GM23248 (cell line): Measurements from ENCODE around the gene RUBCNL. TPM values are rescaled to one million over a fixed set of nuclear protein-coding genes. Genes with fewer than 3 reads are reported as not detected.

ENCODE experiments used
- DNase-seq: peaks from one replicate; pipeline ENCODE4 v3.0.0-alpha.2; 2015
- H2AFZ ChIP-seq: fragments of 200-600 bp; sonication (generic); 2 replicates; pipeline ENCODE4 v1.6.1; 2016; ENCODE audit warnings: antibody characterized with exemption
- H3F3A ChIP-seq: fragments of 200-600 bp; sonication (generic); 2 replicates; pipeline ENCODE4 v1.6.1; 2016; ENCODE audit warnings: mild to moderate bottlenecking, antibody characterized with exemption, mixed run types; ENCODE audit not compliant: insufficient read depth
- H3K27ac ChIP-seq: fragments of 200-600 bp; sonication (generic); 2 replicates; pipeline ENCODE4 v1.5.1; 2016; ENCODE audit warnings: mild to moderate bottlenecking
- H3K27me3 ChIP-seq: fragments of 200-600 bp; sonication (generic); replicated peaks from 2 replicates; pipeline ENCODE4 v1.6.1; 2016; ENCODE audit warnings: mild to moderate bottlenecking; ENCODE audit not compliant: insufficient read depth
- H3K36me3 ChIP-seq: fragments of 200-600 bp; sonication (generic); 2 replicates; pipeline ENCODE4 v1.6.1; 2016; ENCODE audit warnings: low read depth, mild to moderate bottlenecking
- H3K4me1 ChIP-seq: fragments of 200-600 bp; sonication (generic); 2 replicates; pipeline ENCODE4 v1.6.1; 2016; ENCODE audit warnings: mild to moderate bottlenecking; ENCODE audit not compliant: insufficient read depth
- H3K4me2 ChIP-seq: fragments of 200-600 bp; sonication (generic); one replicate; pipeline ENCODE4 v1.6.1; 2016; ENCODE audit warnings: mild to moderate bottlenecking; ENCODE audit not compliant: unreplicated experiment
- H3K4me3 ChIP-seq: fragments of 200-600 bp; sonication (generic); 2 replicates; pipeline ENCODE4 v1.5.1; 2016; ENCODE audit warnings: mild to moderate bottlenecking
- H3K79me2 ChIP-seq: fragments of 200-600 bp; sonication (generic); 2 replicates; pipeline ENCODE4 v1.6.1; 2016; ENCODE audit warnings: mild to moderate bottlenecking; ENCODE audit not compliant: insufficient read depth
- H3K9ac ChIP-seq: fragments of 200-600 bp; sonication (generic); 2 replicates; pipeline ENCODE4 v1.6.1; 2016; ENCODE audit warnings: mild to moderate bottlenecking
- H3K9me2 ChIP-seq: fragments of 200-600 bp; sonication (generic); 2 replicates; pipeline ENCODE4 v1.6.1; 2016; ENCODE audit warnings: mixed run types, mild to moderate bottlenecking, moderate library complexity; ENCODE audit not compliant: insufficient read depth
- H3K9me3 ChIP-seq: fragments of 200-600 bp; sonication (generic); one replicate; pipeline ENCODE4 v1.6.1; 2017; ENCODE audit warnings: low read depth
- H4K20me1 ChIP-seq: fragments of 200-600 bp; sonication (generic); 2 replicates; pipeline ENCODE4 v1.6.0; 2016; ENCODE audit not compliant: insufficient read depth
- EZH2 ChIP-seq: fragments of 200-600 bp; sonication (generic); IDR thresholded peaks from 2 replicates; pipeline ENCODE4 v1.6.1; 2018; ENCODE audit warnings: antibody characterized with exemption, mild to moderate bottlenecking; ENCODE audit not compliant: insufficient read depth, poor library complexity, severe bottlenecking
- EZH2phosphoT487 ChIP-seq: fragments of 200-600 bp; sonication (generic); IDR thresholded peaks from 2 replicates; pipeline ENCODE4 v1.6.1; 2018; ENCODE audit warnings: antibody characterized with exemption, moderate library complexity, mild to moderate bottlenecking, low read depth; ENCODE audit not compliant: insufficient read depth
- WGBS, 2 experiments: methylation state at CpG; one replicate each; pipeline ENCODE4 v1.1.6; 2015 to 2017; ENCODE audit warnings: low lambda C conversion rate in 2 of 2, low coverage in 1 of 2; ENCODE audit errors: missing lambda C conversion rate in 2 of 2; 5-methylcytosine and 5-hydroxymethylcytosine counted together
- in situ Hi-C: fragments of 300-500 bp; cut with MboI; formaldehyde crosslinking; loops from 2 replicates; pipeline ENCODE4 v1.15.0; 2020
- polyA plus RNA-seq: library from polyadenylated mRNA; unstranded; fragments of >200 nt; fragmentation: Nextera tagmentation; extraction: Ambion mirVana; gene quantifications from 2 replicates; pipeline ENCODE4 v1.2.1, GENCODE V29; 2016
- total RNA-seq: library from RNA; depleted of rRNA; stranded (reverse); fragments of >200 nt; shearing (Covaris generic); gene quantifications from 2 replicates; pipeline ENCODE4 v1.2.3, GENCODE V29; 2014

RUBCNL gene
- total and polyA plus RNA-seq, 2 experiments from 2014 or later, result 1.1 to 2.1 TPM

- no peaks in the 10 kb centered on the region for H3K79me2 ChIP-seq
- no peak for TF ChIP-seq EZH2
- 3 to 7% methylated on average over 34 to 37 of the region's 37 CpGs for WGBS, 2 experiments
- peak overlapping the region; percentile 71 for H3K4me3 ChIP-seq
- peak overlapping the region; percentile 30 for H3K9ac ChIP-seq
- H3K9me2 ChIP-seq, result no peaks in the 10 kb centered on the region
- H2AFZ ChIP-seq, result peak overlapping the region; percentile 80
- H3K27ac ChIP-seq, result no peak overlapping the region
- peak; percentile 56 for DNase-seq
- peaks cover 3% of the 10 kb centered on the region; the same call in 1 of the 2 replicates for H3K4me1 ChIP-seq
- no peaks in the 10 kb centered on the region for H3K9me3 ChIP-seq
- no peaks in the 10 kb centered on the region for H3K36me3 ChIP-seq
- peak overlapping the region; percentile 85 for H3K4me2 ChIP-seq
- in situ Hi-C loops, result no loop called here
- H3F3A ChIP-seq, result no peaks in the 10 kb centered on the region
- no peaks in the 10 kb centered on the region for H3K27me3 ChIP-seq
- H4K20me1 ChIP-seq, result no peaks in the 10 kb centered on the region
Observed at GRCh38 chr13:46386392-46387063, 524 bp downstream of the RUBCNL start.

- 52 to 62% methylated on average over 10 of the region's 10 CpGs for WGBS, 2 experiments
- no peak for TF ChIP-seq EZH2
- TF ChIP-seq EZH2phosphoT487, result no peak
- in situ Hi-C loops, result no loop called here
Observed at GRCh38 chr13:46385946-46386345, 1.1 kb downstream of the RUBCNL start.

GRCh38 chr13:46383383-46383782 lies 3.7 kb downstream of the RUBCNL start:
- Histone ChIP-seq H3K9me3 (no peaks in the 10 kb centered on the region), H3K9me2 (no peaks in the 10 kb centered on the region), H2AFZ (no peak overlapping the region), H3K27ac (no peak overlapping the region), H3K9ac (no peak overlapping the region), H3K4me1 (peaks cover 3% of the 10 kb centered on the region; the same call in 1 of the 2 replicates), H3K36me3 (no peaks in the 10 kb centered on the region), H4K20me1 (no peaks in the 10 kb centered on the region), H3K4me3 (no peak overlapping the region), H3F3A (no peaks in the 10 kb centered on the region), H3K4me2 (no peak overlapping the region), H3K27me3 (no peaks in the 10 kb centered on the region), H3K79me2 (no peaks in the 10 kb centered on the region)
- TF ChIP-seq EZH2, result no peak
- TF ChIP-seq EZH2phosphoT487, result no peak
- in situ Hi-C loops, result no loop called here
- DNase-seq, result no peak

More at GRCh38 chr13:46385946-46386345, 1.1 kb downstream of the RUBCNL start:
- peaks cover 3% of the 10 kb centered on the region; the same call in 1 of the 2 replicates for H3K4me1 ChIP-seq
- peak overlapping the region; percentile 51 for H2AFZ ChIP-seq
- H4K20me1 ChIP-seq, result no peaks in the 10 kb centered on the region
- H3F3A ChIP-seq, result no peaks in the 10 kb centered on the region
- no peaks in the 10 kb centered on the region for H3K9me3 ChIP-seq
- peak; percentile 20 for DNase-seq
- peak overlapping the region; percentile 71; the same call in 1 of the 2 replicates for H3K4me3 ChIP-seq
- H3K79me2 ChIP-seq, result no peaks in the 10 kb centered on the region
- H3K9me2 ChIP-seq, result no peaks in the 10 kb centered on the region
- no peak overlapping the region for H3K27ac ChIP-seq
- H3K36me3 ChIP-seq, result no peaks in the 10 kb centered on the region
- no peaks in the 10 kb centered on the region for H3K27me3 ChIP-seq
- no peak overlapping the region for H3K4me2 ChIP-seq
- no peak overlapping the region for H3K9ac ChIP-seq

- DNase-seq, result no peak
- Histone ChIP-seq H3K9me3 (no peaks in the 10 kb centered on the region), H3K4me2 (no peak overlapping the region), H3K9ac (no peak overlapping the region), H3F3A (no peaks in the 10 kb centered on the region), H3K27ac (no peak overlapping the region), H3K27me3 (no peaks in the 10 kb centered on the region), H4K20me1 (no peaks in the 10 kb centered on the region), H2AFZ (no peak overlapping the region), H3K9me2 (no peaks in the 10 kb centered on the region), H3K4me3 (no peak overlapping the region), H3K4me1 (no peaks in the 10 kb centered on the region; the same call in 1 of the 2 replicates), H3K79me2 (no peaks in the 10 kb centered on the region), H3K36me3 (no peaks in the 10 kb centered on the region)
- TF ChIP-seq EZH2, result no peak
- TF ChIP-seq EZH2phosphoT487, result no peak
- in situ Hi-C loops, result no loop called here
- WGBS, 2 experiments, result 92 to 96% methylated on average over 3 of the region's 3 CpGs
Observed at GRCh38 chr13:46382224-46382623, 4.8 kb downstream of the RUBCNL start.

- no peaks in the 10 kb centered on the region for H3F3A ChIP-seq
- no peak for DNase-seq
- H3K27ac ChIP-seq, result no peak overlapping the region
- no peak for TF ChIP-seq EZH2
- no peak for TF ChIP-seq EZH2phosphoT487
- H2AFZ ChIP-seq, result no peak overlapping the region
- H3K79me2 ChIP-seq, result no peaks in the 10 kb centered on the region
- no peaks in the 10 kb centered on the region for H3K27me3 ChIP-seq
- no peak overlapping the region for H3K9ac ChIP-seq
- 83 to 91% methylated on average over 4 of the region's 4 CpGs for WGBS, 2 experiments
- no peaks in the 10 kb centered on the region for H3K9me2 ChIP-seq
- H4K20me1 ChIP-seq, result no peaks in the 10 kb centered on the region
- H3K4me3 ChIP-seq, result no peak overlapping the region
- no peak overlapping the region for H3K4me2 ChIP-seq
- no peaks in the 10 kb centered on the region for H3K36me3 ChIP-seq
- H3K9me3 ChIP-seq, result no peaks in the 10 kb centered on the region
- in situ Hi-C loops, result no loop called here
- no peaks in the 10 kb centered on the region for H3K4me1 ChIP-seq
Observed at GRCh38 chr13:46380242-46380641, 6.8 kb downstream of the RUBCNL start.
